ENCODE measurements around the gene SMIM32.

The SMIM32 gene

DNA sequence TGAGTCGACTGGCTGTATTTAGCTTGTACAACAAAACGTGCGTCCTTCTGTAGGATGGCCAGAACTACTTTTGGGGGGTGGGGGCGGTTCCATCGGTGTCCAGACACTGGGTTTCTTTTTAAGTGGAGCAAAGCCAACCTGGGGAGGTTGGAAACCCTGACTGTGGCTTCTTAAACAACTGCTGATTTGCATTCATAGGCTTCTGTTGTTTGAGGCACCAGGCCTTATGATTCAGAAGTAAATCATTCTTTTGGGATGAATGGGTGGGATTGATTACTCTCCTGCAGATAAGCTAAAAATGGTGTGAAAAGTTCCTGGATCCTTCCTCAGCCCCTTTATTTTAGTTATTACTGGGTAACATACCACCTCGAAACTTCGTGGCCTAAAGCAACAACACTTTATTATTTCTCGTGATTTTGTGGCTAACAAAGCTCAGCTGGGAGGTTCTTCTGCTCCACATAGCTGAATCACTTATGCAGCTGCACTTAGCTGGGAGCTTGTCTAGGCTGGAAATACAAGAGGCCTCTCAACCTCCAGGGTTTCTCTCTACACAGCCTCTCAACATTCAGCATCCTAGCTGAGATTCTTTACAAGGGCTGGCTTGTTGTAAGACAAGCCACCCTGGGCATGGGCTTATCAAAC lies 12.2 kb upstream of the SMIM32 start:
- TF ChIP-seq FOXP2 (optimal IDR thresholded peaks at IDR 0.05; ENCODE audit: borderline replicate concordance, extremely low read depth, extremely low read length, insufficient read depth) (no peak), REST (IDR thresholded peaks at IDR 0.05; ENCODE audit: insufficient read depth in 1 of 2, low read depth in 2 of 2, low read length in 2 of 2) (no peak), TAF1 (IDR thresholded peaks at IDR 0.05; ENCODE audit: borderline replicate concordance, insufficient read depth, low read length) (no peak), SIN3A (IDR thresholded peaks at IDR 0.05; ENCODE audit: borderline replicate concordance, insufficient read depth, low read length) (no peak), POLR2AphosphoS5 (IDR thresholded peaks at IDR 0.05; ENCODE audit: low read depth, low read length) (no peak)

- TF ChIP-seq SIN3A (IDR thresholded peaks at IDR 0.05; ENCODE audit: borderline replicate concordance, insufficient read depth, low read length) (no peak), POLR2AphosphoS5 (IDR thresholded peaks at IDR 0.05; ENCODE audit: low read depth, low read length) (no peak), REST (IDR thresholded peaks at IDR 0.05; ENCODE audit: insufficient read depth in 1 of 2, low read depth in 2 of 2, low read length in 2 of 2) (no peak), TAF1 (IDR thresholded peaks at IDR 0.05; ENCODE audit: borderline replicate concordance, insufficient read depth, low read length) (no peak), FOXP2 (optimal IDR thresholded peaks at IDR 0.05; ENCODE audit: borderline replicate concordance, extremely low read depth, extremely low read length, insufficient read depth) (no peak)
Observed at GRCh38 chr5:136203303-136203922, 10.5 kb upstream of the SMIM32 start.

- TF ChIP-seq SIN3A (IDR thresholded peaks at IDR 0.05; ENCODE audit: borderline replicate concordance, insufficient read depth, low read length) (no peak), POLR2AphosphoS5 (IDR thresholded peaks at IDR 0.05; ENCODE audit: low read depth, low read length) (no peak), TAF1 (IDR thresholded peaks at IDR 0.05; ENCODE audit: borderline replicate concordance, insufficient read depth, low read length) (no peak), REST (IDR thresholded peaks at IDR 0.05; ENCODE audit: insufficient read depth in 1 of 2, low read depth in 2 of 2, low read length in 2 of 2) (no peak), FOXP2 (optimal IDR thresholded peaks at IDR 0.05; ENCODE audit: borderline replicate concordance, extremely low read depth, extremely low read length, insufficient read depth) (no peak)
Observed at GRCh38 chr5:136202469-136203205, 9.7 kb upstream of the SMIM32 start.

- TF ChIP-seq SIN3A (IDR thresholded peaks at IDR 0.05; ENCODE audit: borderline replicate concordance, insufficient read depth, low read length) (no peak), TAF1 (IDR thresholded peaks at IDR 0.05; ENCODE audit: borderline replicate concordance, insufficient read depth, low read length) (no peak), POLR2AphosphoS5 (IDR thresholded peaks at IDR 0.05; ENCODE audit: low read depth, low read length) (no peak), FOXP2 (optimal IDR thresholded peaks at IDR 0.05; ENCODE audit: borderline replicate concordance, extremely low read depth, extremely low read length, insufficient read depth) (no peak), REST (IDR thresholded peaks at IDR 0.05; ENCODE audit: insufficient read depth in 1 of 2, low read depth in 2 of 2, low read length in 2 of 2) (no peak)
Observed at GRCh38 chr5:136201870-136202269, 8.9 kb upstream of the SMIM32 start.

Data from PFSK-1 (cell line).